Measurements from ENCODE around the gene DOK5. TPM values are rescaled to one million over a fixed set of nuclear protein-coding genes. Genes with fewer than 3 reads are reported as not detected.

DOK5 gene
- total and polyA plus RNA-seq, 5 donors from 2014 or later = 0.11 to 0.36 (median 0.26) TPM; not detected in 2

- Mint-ChIP-seq H3K9me3 (no peaks in the 10 kb centered on the region), H3K36me3 (no peaks in the 10 kb centered on the region), H3K27ac (no peak overlapping the region), H3K4me3 (no peak overlapping the region), H3K27me3 (no peaks in the 10 kb centered on the region), H3K4me1 (no peaks in the 10 kb centered on the region)
- Histone ChIP-seq H3K9me3 (ENCODE audit: control insufficient read depth in 2 of 2, low read length in 2 of 2) (no peaks in the 10 kb centered on the region), H3K36me3 (ENCODE audit: control insufficient read depth, insufficient read depth, low read length) (no peaks in the 10 kb centered on the region), H3K27ac (ENCODE audit: insufficient read depth, low read length, poor library complexity, severe bottlenecking) (no peak overlapping the region), H3K4me3 (ENCODE audit: low read depth, low read length) (no peak overlapping the region), H3K4me1 (ENCODE audit: control insufficient read depth, insufficient read depth, low read length, poor library complexity, severe bottlenecking) (no peaks in the 10 kb centered on the region), H3K27me3 (ENCODE audit: control insufficient read depth, insufficient read depth, low read length) (no peaks in the 10 kb centered on the region)
- DNase-seq (no peak), ATAC-seq (ENCODE audit: low read depth in 2 of 2) (no peak)
Observed at GRCh38 chr20:54619181-54619580, 143.8 kb downstream of the DOK5 start.

- H3K27ac Mint-ChIP-seq = no peak overlapping the region
- no peak overlapping the region for H3K27ac ChIP-seq (ENCODE audit: insufficient read depth, low read length, poor library complexity, severe bottlenecking)
- no peak overlapping the region for H3K4me3 Mint-ChIP-seq
- DNase-seq (no peak), ATAC-seq (ENCODE audit: low read depth in 2 of 2) (no peak)
- H3K27me3 Mint-ChIP-seq = no peaks in the 10 kb centered on the region
- no peak overlapping the region for H3K4me3 ChIP-seq (ENCODE audit: low read depth, low read length)
- no peaks in the 10 kb centered on the region for H3K27me3 ChIP-seq (ENCODE audit: control insufficient read depth, insufficient read depth, low read length)
- no peaks in the 10 kb centered on the region for H3K36me3 ChIP-seq (ENCODE audit: control insufficient read depth, insufficient read depth, low read length)
- no peaks in the 10 kb centered on the region for H3K36me3 Mint-ChIP-seq
- H3K4me1 Mint-ChIP-seq = no peaks in the 10 kb centered on the region
- H3K9me3 ChIP-seq (ENCODE audit: control insufficient read depth in 2 of 2, low read length in 2 of 2) = no peaks in the 10 kb centered on the region
- H3K4me1 ChIP-seq (ENCODE audit: control insufficient read depth, insufficient read depth, low read length, poor library complexity, severe bottlenecking) = no peaks in the 10 kb centered on the region
- no peaks in the 10 kb centered on the region for H3K9me3 Mint-ChIP-seq
Observed at GRCh38 chr20:54619682-54620081, 144.3 kb downstream of the DOK5 start.

GRCh38 chr20:54620611-54621010 is 145.2 kb downstream of the DOK5 start:
- Mint-ChIP-seq H3K9me3 (no peaks in the 10 kb centered on the region), H3K36me3 (no peaks in the 10 kb centered on the region), H3K4me1 (no peaks in the 10 kb centered on the region), H3K27ac (no peak overlapping the region), H3K4me3 (no peak overlapping the region), H3K27me3 (no peaks in the 10 kb centered on the region)
- Histone ChIP-seq H3K4me3 (ENCODE audit: low read depth, low read length) (no peak overlapping the region), H3K27ac (ENCODE audit: insufficient read depth, low read length, poor library complexity, severe bottlenecking) (no peak overlapping the region), H3K4me1 (ENCODE audit: control insufficient read depth, insufficient read depth, low read length, poor library complexity, severe bottlenecking) (no peaks in the 10 kb centered on the region), H3K36me3 (ENCODE audit: control insufficient read depth, insufficient read depth, low read length) (no peaks in the 10 kb centered on the region), H3K27me3 (ENCODE audit: control insufficient read depth, insufficient read depth, low read length) (no peaks in the 10 kb centered on the region), H3K9me3 (ENCODE audit: control insufficient read depth in 2 of 2, low read length in 2 of 2) (no peaks in the 10 kb centered on the region)
- DNase-seq = no peak
- ATAC-seq (ENCODE audit: low read depth in 2 of 2) = no peak

GRCh38 chr20:54622333-54623295 is 147.2 kb downstream of the DOK5 start:
- H3K27me3 ChIP-seq (ENCODE audit: control insufficient read depth, insufficient read depth, low read length) = no peaks in the 10 kb centered on the region
- no peak for DNase-seq
- ATAC-seq (ENCODE audit: low read depth in 2 of 2) = no peak
- no peaks in the 10 kb centered on the region for H3K36me3 ChIP-seq (ENCODE audit: control insufficient read depth, insufficient read depth, low read length)
- Mint-ChIP-seq H3K4me3 (no peak overlapping the region), H3K9me3 (no peaks in the 10 kb centered on the region), H3K36me3 (no peaks in the 10 kb centered on the region), H3K27me3 (no peaks in the 10 kb centered on the region), H3K27ac (no peak overlapping the region), H3K4me1 (no peaks in the 10 kb centered on the region)
- H3K27ac ChIP-seq (ENCODE audit: insufficient read depth, low read length, poor library complexity, severe bottlenecking) = no peak overlapping the region
- H3K4me1 ChIP-seq (ENCODE audit: control insufficient read depth, insufficient read depth, low read length, poor library complexity, severe bottlenecking) = no peaks in the 10 kb centered on the region
- H3K9me3 ChIP-seq (ENCODE audit: control insufficient read depth in 2 of 2, low read length in 2 of 2) = no peaks in the 10 kb centered on the region
- no peak overlapping the region for H3K4me3 ChIP-seq (ENCODE audit: low read depth, low read length)

GRCh38 chr20:54623991-54624569 is 148.7 kb downstream of the DOK5 start:
- Histone ChIP-seq H3K4me3 (ENCODE audit: low read depth, low read length) (no peak overlapping the region), H3K4me1 (ENCODE audit: control insufficient read depth, insufficient read depth, low read length, poor library complexity, severe bottlenecking) (no peaks in the 10 kb centered on the region), H3K9me3 (ENCODE audit: control insufficient read depth in 2 of 2, low read length in 2 of 2) (no peaks in the 10 kb centered on the region), H3K36me3 (ENCODE audit: control insufficient read depth, insufficient read depth, low read length) (no peaks in the 10 kb centered on the region), H3K27ac (ENCODE audit: insufficient read depth, low read length, poor library complexity, severe bottlenecking) (no peak overlapping the region), H3K27me3 (ENCODE audit: control insufficient read depth, insufficient read depth, low read length) (no peaks in the 10 kb centered on the region)
- H3K27ac Mint-ChIP-seq = no peak overlapping the region
- DNase-seq (no peak), ATAC-seq (ENCODE audit: low read depth in 2 of 2) (no peak)
- no peaks in the 10 kb centered on the region for H3K27me3 Mint-ChIP-seq
- H3K4me1 Mint-ChIP-seq = no peaks in the 10 kb centered on the region
- H3K4me3 Mint-ChIP-seq = no peak overlapping the region
- H3K9me3 Mint-ChIP-seq = no peaks in the 10 kb centered on the region
- no peaks in the 10 kb centered on the region for H3K36me3 Mint-ChIP-seq

GRCh38 chr20:54624706-54625390 is 149.5 kb downstream of the DOK5 start:
- H3K4me1 ChIP-seq (ENCODE audit: control insufficient read depth, insufficient read depth, low read length, poor library complexity, severe bottlenecking) = no peaks in the 10 kb centered on the region
- H3K27ac ChIP-seq (ENCODE audit: insufficient read depth, low read length, poor library complexity, severe bottlenecking) = no peak overlapping the region
- no peaks in the 10 kb centered on the region for H3K9me3 ChIP-seq (ENCODE audit: control insufficient read depth in 2 of 2, low read length in 2 of 2)
- H3K36me3 ChIP-seq (ENCODE audit: control insufficient read depth, insufficient read depth, low read length) = no peaks in the 10 kb centered on the region
- no peak overlapping the region for H3K27ac Mint-ChIP-seq
- no peaks in the 10 kb centered on the region for H3K27me3 ChIP-seq (ENCODE audit: control insufficient read depth, insufficient read depth, low read length)
- H3K4me3 Mint-ChIP-seq = no peak overlapping the region
- ATAC-seq (ENCODE audit: low read depth in 2 of 2) (no peak), DNase-seq (no peak)
- H3K4me3 ChIP-seq (ENCODE audit: low read depth, low read length) = no peak overlapping the region
- no peaks in the 10 kb centered on the region for H3K9me3 Mint-ChIP-seq
- H3K4me1 Mint-ChIP-seq = no peaks in the 10 kb centered on the region
- no peaks in the 10 kb centered on the region for H3K36me3 Mint-ChIP-seq
- H3K27me3 Mint-ChIP-seq = peaks cover 3% of the 10 kb centered on the region

- H3K27ac Mint-ChIP-seq = no peak overlapping the region
- Histone ChIP-seq H3K27ac (ENCODE audit: insufficient read depth, low read length, poor library complexity, severe bottlenecking) (no peak overlapping the region), H3K27me3 (ENCODE audit: control insufficient read depth, insufficient read depth, low read length) (no peaks in the 10 kb centered on the region), H3K9me3 (ENCODE audit: control insufficient read depth in 2 of 2, low read length in 2 of 2) (no peaks in the 10 kb centered on the region), H3K36me3 (ENCODE audit: control insufficient read depth, insufficient read depth, low read length) (no peaks in the 10 kb centered on the region), H3K4me3 (ENCODE audit: low read depth, low read length) (no peak overlapping the region), H3K4me1 (ENCODE audit: control insufficient read depth, insufficient read depth, low read length, poor library complexity, severe bottlenecking) (no peaks in the 10 kb centered on the region)
- H3K9me3 Mint-ChIP-seq = no peaks in the 10 kb centered on the region
- H3K36me3 Mint-ChIP-seq = no peaks in the 10 kb centered on the region
- H3K27me3 Mint-ChIP-seq = peaks cover 4% of the 10 kb centered on the region
- DNase-seq = no peak
- no peaks in the 10 kb centered on the region for H3K4me1 Mint-ChIP-seq
- H3K4me3 Mint-ChIP-seq = no peak overlapping the region
- ATAC-seq (ENCODE audit: low read depth in 2 of 2) = no peak
Observed at GRCh38 chr20:54625497-54625896, 150.1 kb downstream of the DOK5 start.

Data from CD4-positive, CD25-positive, alpha-beta regulatory T cell (primary cell).